ENCODE results near the gene PPFIA4.

GRCh38 chr1:203056012-203056411, 29.7 kb downstream of the PPFIA4 start:
- TF ChIP-seq TARDBP (IDR thresholded peaks at IDR 0.05) (no peak), FOXA1 (IDR thresholded peaks at IDR 0.05) (no peak)
